Measurements from ENCODE around the gene LARGE1. TPM values are rescaled to one million over a fixed set of nuclear protein-coding genes. Genes with fewer than 3 reads are reported as not detected.
A peak's percentile ranks its signal among the peaks of the same experiment; 100 is the strongest.

LARGE1 gene
- total RNA-seq, 1 donor = 13.4 TPM

DNA sequence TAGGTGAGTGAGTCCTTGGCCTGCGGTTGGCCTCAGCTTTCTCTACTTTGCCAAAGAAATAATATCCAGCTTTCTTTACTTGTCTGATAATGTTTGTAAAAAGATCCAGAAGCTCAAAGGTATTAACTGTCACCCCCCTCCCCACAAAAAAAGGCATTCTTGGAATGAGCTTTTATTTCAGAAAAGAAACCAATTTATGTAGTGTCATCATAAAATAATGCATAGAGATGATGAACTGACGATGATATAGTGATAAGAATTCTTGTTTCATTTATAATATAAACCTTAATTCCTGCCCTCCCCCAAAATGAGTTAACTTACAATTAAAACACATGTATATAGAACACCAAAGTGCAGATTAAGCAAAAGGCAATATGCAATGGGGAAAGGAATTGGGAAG, 191.4 kb downstream of the LARGE1 start:
- no peak overlapping the region for H3K4me3 ChIP-seq (ENCODE audit: low read depth, low read length)
- DNase-seq (ENCODE audit: low read depth) = no peak
- TF ChIP-seq, protein P1, sequence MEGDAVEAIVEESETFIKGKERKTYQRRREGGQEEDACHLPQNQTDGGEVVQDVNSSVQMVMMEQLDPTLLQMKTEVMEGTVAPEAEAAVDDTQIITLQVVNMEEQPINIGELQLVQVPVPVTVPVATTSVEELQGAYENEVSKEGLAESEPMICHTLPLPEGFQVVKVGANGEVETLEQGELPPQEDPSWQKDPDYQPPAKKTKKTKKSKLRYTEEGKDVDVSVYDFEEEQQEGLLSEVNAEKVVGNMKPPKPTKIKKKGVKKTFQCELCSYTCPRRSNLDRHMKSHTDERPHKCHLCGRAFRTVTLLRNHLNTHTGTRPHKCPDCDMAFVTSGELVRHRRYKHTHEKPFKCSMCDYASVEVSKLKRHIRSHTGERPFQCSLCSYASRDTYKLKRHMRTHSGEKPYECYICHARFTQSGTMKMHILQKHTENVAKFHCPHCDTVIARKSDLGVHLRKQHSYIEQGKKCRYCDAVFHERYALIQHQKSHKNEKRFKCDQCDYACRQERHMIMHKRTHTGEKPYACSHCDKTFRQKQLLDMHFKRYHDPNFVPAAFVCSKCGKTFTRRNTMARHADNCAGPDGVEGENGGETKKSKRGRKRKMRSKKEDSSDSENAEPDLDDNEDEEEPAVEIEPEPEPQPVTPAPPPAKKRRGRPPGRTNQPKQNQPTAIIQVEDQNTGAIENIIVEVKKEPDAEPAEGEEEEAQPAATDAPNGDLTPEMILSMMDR (IDR thresholded peaks at IDR 0.05; ENCODE audit: insufficient read depth, low read depth, low read length) = no peak

DNA sequence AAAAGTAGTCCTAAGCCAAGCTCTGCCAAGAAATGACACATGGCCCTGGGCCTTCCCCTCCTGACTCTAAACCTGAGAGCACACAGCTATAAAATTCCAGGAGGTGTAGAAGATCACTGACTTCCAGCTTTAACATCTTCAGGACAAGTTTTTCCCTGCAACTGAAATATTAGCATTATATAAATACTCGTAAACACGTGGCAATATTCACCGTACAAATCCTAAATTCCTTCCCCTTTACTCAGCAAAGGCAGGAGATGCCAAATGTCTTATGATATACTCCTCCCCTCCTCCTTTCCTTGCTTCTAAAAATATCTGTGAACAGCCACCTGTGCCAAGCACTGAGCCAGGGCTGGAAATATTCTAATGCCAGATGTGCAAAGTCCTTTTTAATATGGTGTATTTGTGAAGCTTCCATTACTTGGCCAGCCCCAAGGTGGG, 194.0 kb downstream of the LARGE1 start:
- no peak overlapping the region for H3K4me3 ChIP-seq (ENCODE audit: low read depth, low read length)
- DNase-seq (ENCODE audit: low read depth) = peak; percentile 34
- TF ChIP-seq, protein P1 (IDR thresholded peaks at IDR 0.05; ENCODE audit: insufficient read depth, low read depth, low read length) = no peak

DNA sequence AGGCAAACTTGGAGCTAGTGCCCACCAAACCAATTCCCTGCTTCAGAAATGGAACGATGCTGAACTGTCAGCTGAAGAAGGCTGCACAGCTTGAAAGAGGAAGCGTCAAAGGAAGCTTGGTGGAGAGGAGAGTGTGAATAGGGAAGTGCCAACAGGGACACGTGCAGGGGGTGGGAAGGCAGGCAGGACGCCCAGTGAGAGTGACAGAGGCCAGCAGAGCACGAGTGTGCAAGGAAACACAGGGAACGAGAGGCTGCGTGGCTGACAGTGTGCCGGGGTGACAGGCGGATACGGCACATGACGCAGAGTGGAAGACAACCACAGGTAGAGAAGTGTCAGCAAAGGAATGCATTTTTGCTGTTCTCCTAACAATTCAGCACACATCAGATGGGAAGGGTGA, 196.4 kb downstream of the LARGE1 start:
- TF ChIP-seq, protein P1 (IDR thresholded peaks at IDR 0.05; ENCODE audit: insufficient read depth, low read depth, low read length) = no peak
- DNase-seq (ENCODE audit: low read depth) = no peak
- H3K4me3 ChIP-seq (ENCODE audit: low read depth, low read length) = no peak overlapping the region

DNA sequence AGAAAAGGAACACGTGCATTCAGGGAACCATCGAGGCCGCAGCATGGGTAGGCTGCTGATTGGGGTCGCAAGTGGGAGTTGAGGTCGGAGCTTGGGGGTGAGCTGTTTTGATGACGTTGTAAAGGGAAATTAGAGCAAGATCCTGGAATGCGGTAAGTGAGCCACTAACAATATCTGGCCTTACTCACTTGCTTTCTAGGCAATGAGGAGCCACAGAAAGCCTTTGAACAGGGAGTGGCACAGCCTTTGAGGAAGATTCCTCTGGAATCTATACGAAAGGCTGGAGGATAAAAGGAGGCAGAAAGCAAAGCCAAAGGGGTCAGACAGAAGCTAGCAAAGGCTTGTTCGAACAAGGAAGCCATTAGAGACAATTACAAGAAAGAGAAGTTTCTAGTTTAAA, 197.5 kb downstream of the LARGE1 start:
- TF ChIP-seq, protein P1 (IDR thresholded peaks at IDR 0.05; ENCODE audit: insufficient read depth, low read depth, low read length) = no peak
- DNase-seq (ENCODE audit: low read depth) = no peak
- H3K4me3 ChIP-seq (ENCODE audit: low read depth, low read length) = no peak overlapping the region

DNA sequence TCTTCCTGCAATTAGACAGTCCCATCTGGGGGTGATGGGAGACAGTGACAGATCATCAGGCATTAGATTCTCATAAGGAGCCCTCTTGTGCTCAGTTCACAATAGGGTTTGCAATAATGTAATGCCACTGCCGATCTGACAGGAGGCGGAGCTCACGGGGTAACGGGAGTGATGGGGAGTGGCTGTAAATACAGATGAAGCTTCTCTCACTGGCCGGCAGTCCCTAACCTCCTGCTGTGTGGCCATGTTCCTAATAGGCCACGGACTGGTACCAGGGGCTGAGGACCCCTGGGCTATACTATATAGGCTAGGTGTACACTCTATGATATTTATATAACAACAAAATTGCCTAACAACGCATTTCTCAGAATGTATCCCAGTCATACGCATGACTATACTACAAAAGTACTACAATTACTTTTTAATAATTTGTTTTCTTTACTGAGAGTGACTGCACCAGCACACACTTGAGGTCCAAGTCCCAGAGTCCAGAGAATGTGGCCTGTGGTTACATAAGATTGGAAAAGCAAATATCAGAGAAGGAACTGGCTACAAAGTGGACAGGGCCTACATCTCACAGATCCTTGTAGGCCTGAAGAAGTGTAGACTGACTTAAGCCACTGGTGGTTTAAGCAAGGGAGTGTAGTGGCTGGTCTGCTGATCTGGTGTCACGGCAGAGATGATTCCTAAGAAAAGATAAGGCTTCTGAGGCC, 200.0 kb downstream of the LARGE1 start:
- no peak overlapping the region for H3K4me3 ChIP-seq (ENCODE audit: low read depth, low read length)
- no peak for DNase-seq (ENCODE audit: low read depth)

DNA sequence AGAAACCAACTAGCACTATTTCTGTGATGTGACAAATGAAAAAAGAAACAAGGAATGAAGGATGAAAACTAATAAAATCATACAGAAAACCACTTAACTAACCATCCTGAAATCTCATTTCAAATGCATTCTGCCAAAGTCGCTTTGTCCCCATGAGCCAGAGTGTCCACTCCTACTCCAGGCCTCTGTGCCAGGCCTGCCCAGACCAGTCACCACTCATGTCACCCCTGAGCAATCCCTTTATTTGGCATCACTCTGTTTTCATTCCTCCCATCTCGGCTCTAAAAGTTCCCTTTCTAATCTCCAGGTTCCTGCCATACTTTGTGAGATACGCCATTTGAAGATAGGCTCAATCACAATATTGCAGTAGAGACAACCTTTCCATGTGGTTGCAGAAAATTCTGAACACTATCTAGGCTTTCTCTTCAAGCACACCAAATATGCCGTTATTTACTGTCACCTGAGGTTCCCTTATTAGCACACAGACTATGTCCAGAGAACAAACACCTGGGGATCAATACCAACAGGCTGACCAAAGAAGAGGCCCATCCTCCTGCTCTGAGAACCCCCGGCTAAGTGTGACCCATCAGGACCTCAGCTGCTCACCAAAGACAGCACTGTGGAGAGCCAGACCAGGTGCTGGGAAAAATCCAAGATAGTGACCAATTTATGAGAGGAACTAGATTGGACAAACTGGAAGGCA, 202.4 kb downstream of the LARGE1 start:
- TF ChIP-seq, protein P1 (IDR thresholded peaks at IDR 0.05; ENCODE audit: insufficient read depth, low read depth, low read length) = no peak
- DNase-seq (ENCODE audit: low read depth) = no peak
- no peak overlapping the region for H3K4me3 ChIP-seq (ENCODE audit: low read depth, low read length)

More for the DNA sequence above, 200.0 kb downstream of the LARGE1 start:
- TF ChIP-seq, protein P1 (IDR thresholded peaks at IDR 0.05; ENCODE audit: insufficient read depth, low read depth, low read length) = no peak
